ENCODE results near the gene CACNA1E. TPM values are rescaled to one million over a fixed set of nuclear protein-coding genes. Genes with fewer than 3 reads are reported as not detected.

CACNA1E gene
- total RNA-seq, 1 experiment from 2014 or later, result 0.46 TPM

DNA sequence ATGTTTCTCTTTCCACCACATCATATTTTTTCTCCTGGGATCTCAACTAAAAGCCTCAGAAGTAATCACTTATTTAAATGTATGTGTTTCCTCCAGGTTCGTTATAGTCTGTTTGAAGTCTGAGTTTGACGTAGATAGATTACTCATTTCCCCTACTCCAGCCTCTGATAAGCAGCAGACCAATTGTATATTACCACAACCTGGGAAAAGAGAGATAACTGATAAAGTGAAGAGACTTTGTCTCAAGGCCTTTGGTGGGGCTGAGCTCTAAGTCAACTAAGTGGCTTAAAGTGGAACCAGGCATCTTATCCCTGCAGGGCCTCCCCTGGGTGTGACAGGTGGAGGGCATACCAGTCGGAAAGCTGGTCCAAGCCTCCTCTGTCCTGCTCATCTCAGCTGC is 34.9 kb upstream of the CACNA1E start:
- H3K9me3 Mint-ChIP-seq, result no peaks in the 10 kb centered on the region
- no peak overlapping the region for H3K27ac Mint-ChIP-seq
- Histone ChIP-seq H3K56ac (ENCODE audit: insufficient read length, low read depth, low read length) (no peak overlapping the region), H3K4ac (ENCODE audit: low read depth, low read length) (no peak overlapping the region), H2BK120ac (ENCODE audit: low read depth, low read length, poor library complexity, severe bottlenecking) (no peak overlapping the region), H3K14ac (ENCODE audit: insufficient read depth, low read length) (no peak overlapping the region), H2BK5ac (ENCODE audit: insufficient read length, low read length) (no peak overlapping the region), H3K18ac (ENCODE audit: insufficient read length, low read depth, low read length) (no peak overlapping the region), H2AK5ac (ENCODE audit: insufficient read length, low read length) (no peak overlapping the region), H2BK20ac (ENCODE audit: low read depth, low read length, poor library complexity, severe bottlenecking) (no peak overlapping the region), H3K23me2 (ENCODE audit: insufficient read length, low read depth, low read length, poor library complexity, severe bottlenecking) (no peaks in the 10 kb centered on the region), H2AFZ (ENCODE audit: low read length) (no peak overlapping the region), H3K4me2 (ENCODE audit: insufficient read depth, insufficient read length, low read length) (no peak overlapping the region), H3K9me3 (ENCODE audit: control insufficient read depth, low read depth, low read length) (no peaks in the 10 kb centered on the region), H3K27me3 (ENCODE audit: insufficient read depth, low read length) (no peaks in the 10 kb centered on the region), H2BK15ac (ENCODE audit: low read depth, low read length) (no peak overlapping the region), H3K79me2 (ENCODE audit: insufficient read depth, low read length) (no peaks in the 10 kb centered on the region), H3T11ph (ENCODE audit: low read length) (no peak overlapping the region), H4K8ac (replicated peaks; ENCODE audit: insufficient read length, low read depth, low read length) (no peak overlapping the region), H3K23ac (ENCODE audit: insufficient read length, low read depth, low read length) (no peak overlapping the region), H3K9ac (ENCODE audit: extremely low read depth, insufficient read length, low read length) (no peak overlapping the region), H3K4me1 (ENCODE audit: insufficient read depth, low read length) (no peaks in the 10 kb centered on the region), H4K5ac (ENCODE audit: insufficient read length, low read depth, low read length) (no peak overlapping the region), H3K27ac (ENCODE audit: insufficient read length, low read depth, low read length) (no peak overlapping the region), H2BK12ac (ENCODE audit: insufficient read length, low read depth, low read length) (no peak overlapping the region), H3K79me1 (ENCODE audit: insufficient read depth, low read depth, low read length, poor library complexity, severe bottlenecking) (no peaks in the 10 kb centered on the region), H4K20me1 (ENCODE audit: control insufficient read depth, insufficient read depth, insufficient read length) (no peaks in the 10 kb centered on the region), H4K91ac (ENCODE audit: insufficient read length, low read depth, low read length) (no peak overlapping the region)
- H3K36me3 Mint-ChIP-seq (ENCODE audit: insufficient read depth in 1 of 3, low read depth in 3 of 3), result no peaks in the 10 kb centered on the region
- peaks cover 8% of the 10 kb centered on the region; the same call in 1 of the 2 replicates for H3K27me3 Mint-ChIP-seq (ENCODE audit: low read depth)
- WGBS (ENCODE audit: extremely low coverage, insufficient read length, low lambda C conversion rate), result no CpG with 5 or more reads among the region's 3 CpGs
- no peak for DNase-seq
- H3K4me1 Mint-ChIP-seq, result no peaks in the 10 kb centered on the region
- TF ChIP-seq CTCF (conservative IDR thresholded peaks at IDR 0.05), result no peak
- H3K4me3 Mint-ChIP-seq, result no peak overlapping the region
